ENCODE measurements around the gene IL10RA.

The IL10RA gene

GRCh38 chr11:117949062-117949461, 37.1 kb upstream of the IL10RA start:
- Histone ChIP-seq H3K36me3 (no peaks in the 10 kb centered on the region), H3K4me1 (ENCODE audit: control insufficient read depth in 1 of 2, insufficient read depth in 1 of 2, low read depth in 1 of 2, low read length in 1 of 2) (peaks cover 3 to 4% of the 10 kb centered on the region in 2 experiments), H3K9me3 (no peaks in the 10 kb centered on the region), H3K27me3 (peaks cover 22% of the 10 kb centered on the region), H3K27ac (no peak overlapping the region), H3K4me3 (ENCODE audit: low read depth in 1 of 2, low read length in 1 of 2) (no peak overlapping the region)
- TF ChIP-seq CTCF (IDR thresholded peaks at IDR 0.05): no peak

GRCh38 chr11:117950301-117950700, 35.9 kb upstream of the IL10RA start:
- H3K27ac ChIP-seq: no peak overlapping the region

DNA sequence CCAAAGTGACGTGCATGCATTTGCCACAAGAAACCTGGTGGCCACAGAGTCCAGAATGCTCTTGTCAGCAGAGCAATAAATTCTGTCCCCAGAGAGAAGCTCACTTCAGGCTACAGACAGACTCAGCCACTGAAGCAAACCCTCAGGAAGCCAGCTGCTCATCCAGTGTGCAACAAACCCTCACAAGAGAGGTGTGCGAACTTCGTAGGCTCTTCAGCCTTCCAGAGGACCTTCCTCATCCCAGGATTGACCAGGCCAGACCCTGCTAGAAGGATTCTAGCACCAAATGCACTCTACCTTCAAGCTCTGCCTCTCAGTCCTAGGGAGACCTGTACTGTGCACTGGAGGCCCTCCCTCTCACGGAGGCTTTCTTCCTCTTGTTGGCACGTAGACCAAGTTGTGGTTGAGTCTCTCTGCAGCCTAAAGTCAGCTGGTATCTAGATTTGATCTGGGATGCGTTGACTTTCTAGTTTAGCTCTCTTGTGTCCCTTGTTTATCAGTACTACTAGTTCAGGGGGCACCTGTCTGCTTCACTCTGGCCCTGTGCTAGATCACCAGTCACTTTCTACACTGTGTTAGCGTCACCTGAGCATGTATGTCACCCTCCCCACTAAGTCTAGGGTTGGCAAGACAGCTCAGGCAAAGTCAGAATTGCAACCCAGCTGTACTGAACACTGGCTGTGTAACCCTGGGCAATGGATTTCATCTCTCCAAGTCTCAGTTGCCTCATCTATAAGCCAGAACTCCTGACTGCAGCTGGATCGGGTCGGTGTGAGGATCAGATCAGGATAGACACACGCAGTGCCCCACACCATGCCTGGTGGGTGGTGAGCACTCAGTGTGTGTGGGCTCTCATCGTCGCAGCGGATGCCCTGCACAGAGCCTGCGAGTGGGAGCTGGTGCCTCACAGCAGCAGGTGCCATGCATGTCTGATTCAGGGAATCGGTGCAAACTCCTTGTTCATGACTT, 34.9 kb upstream of the IL10RA start:
- no peak overlapping the region for H3K27ac ChIP-seq
- H3K9me3 ChIP-seq: no peaks in the 10 kb centered on the region
- no peak overlapping the region for H3K4me3 ChIP-seq (ENCODE audit: low read depth in 1 of 2, low read length in 1 of 2)
- no peak for TF ChIP-seq CTCF (IDR thresholded peaks at IDR 0.05)
- peaks cover 11% of the 10 kb centered on the region for H3K27me3 ChIP-seq
- no peaks in the 10 kb centered on the region for H3K36me3 ChIP-seq
- peaks cover 3 to 4% of the 10 kb centered on the region in 2 experiments for H3K4me1 ChIP-seq (ENCODE audit: control insufficient read depth in 1 of 2, insufficient read depth in 1 of 2, low read depth in 1 of 2, low read length in 1 of 2)

More at GRCh38 chr11:117950301-117950700, 35.9 kb upstream of the IL10RA start:
- Histone ChIP-seq H3K36me3 (no peaks in the 10 kb centered on the region), H3K4me1 (ENCODE audit: control insufficient read depth in 1 of 2, insufficient read depth in 1 of 2, low read depth in 1 of 2, low read length in 1 of 2) (peaks cover 3 to 4% of the 10 kb centered on the region in 2 experiments), H3K4me3 (ENCODE audit: low read depth in 1 of 2, low read length in 1 of 2) (no peak overlapping the region), H3K27me3 (peaks cover 11% of the 10 kb centered on the region), H3K9me3 (no peaks in the 10 kb centered on the region)
- TF ChIP-seq CTCF (IDR thresholded peaks at IDR 0.05): no peak

- Histone ChIP-seq H3K4me1 (ENCODE audit: control insufficient read depth in 1 of 2, insufficient read depth in 1 of 2, low read depth in 1 of 2, low read length in 1 of 2) (peaks cover 3 to 4% of the 10 kb centered on the region in 2 experiments), H3K4me3 (ENCODE audit: low read depth in 1 of 2, low read length in 1 of 2) (no peak overlapping the region)
- TF ChIP-seq CTCF (IDR thresholded peaks at IDR 0.05): no peak
Measured at GRCh38 chr11:117953024-117953671, 33.0 kb upstream of the IL10RA start.

GRCh38 chr11:117958949-117959348, 27.2 kb upstream of the IL10RA start:
- Histone ChIP-seq H3K27me3 (no peaks in the 10 kb centered on the region), H3K27ac (no peak overlapping the region), H3K9me3 (no peaks in the 10 kb centered on the region), H3K4me1 (ENCODE audit: control insufficient read depth in 1 of 2, insufficient read depth in 1 of 2, low read depth in 1 of 2, low read length in 1 of 2) (peaks cover 0 to 6% of the 10 kb centered on the region in 2 experiments), H3K36me3 (no peaks in the 10 kb centered on the region), H3K4me3 (ENCODE audit: low read depth in 1 of 2, low read length in 1 of 2) (no peak overlapping the region)
- TF ChIP-seq CTCF (IDR thresholded peaks at IDR 0.05): no peak

More at GRCh38 chr11:117953024-117953671, 33.0 kb upstream of the IL10RA start:
- Histone ChIP-seq H3K36me3 (no peaks in the 10 kb centered on the region), H3K27me3 (peaks cover 11% of the 10 kb centered on the region), H3K27ac (no peak overlapping the region), H3K9me3 (no peaks in the 10 kb centered on the region)
